Bone marrow (tissue), 2 donors: ENCODE measurements around the gene SMCHD1.
"Not testable (repeated sequence)": the region's sequence is repeated elsewhere in the genome, so short reads cannot be mapped to it uniquely, and the experiment has no call there.

ENCODE experiments used
- DNase-seq, 2 donors: peaks; one replicate each; lab custom pipeline; 2025; lab: John Stamatoyannopoulos, UW

SMCHD1 gene

GRCh38 chr18:2657788-2658458 is 2.4 kb downstream of the SMCHD1 start:
- DNase-seq = peak in 1 of 2 donors; percentile 94

- DNase-seq = not testable (repeated sequence)
Observed at GRCh38 chr18:2660849-2661248, 5.3 kb downstream of the SMCHD1 start.

- DNase-seq = not testable (repeated sequence)
Observed at GRCh38 chr18:2662288-2662687, 6.8 kb downstream of the SMCHD1 start.

DNA sequence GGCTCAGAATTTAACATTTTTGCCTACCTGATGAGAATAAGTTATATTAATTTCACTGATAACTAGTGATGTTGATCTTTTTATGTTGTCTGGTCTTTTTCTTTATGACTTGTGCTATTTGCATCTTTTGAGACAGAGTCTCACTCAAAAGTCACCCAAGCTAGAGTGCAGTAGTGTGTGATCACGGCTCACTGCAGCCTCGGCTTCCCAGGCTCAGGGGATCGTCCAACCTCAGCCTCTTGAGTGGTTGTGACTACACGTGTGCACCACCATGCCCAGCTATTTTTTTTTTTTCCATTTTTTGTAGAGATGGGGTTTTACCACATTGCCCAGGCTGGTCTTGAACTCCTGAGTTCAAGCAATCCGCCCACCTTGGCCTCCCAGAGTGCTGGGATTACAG is 7.5 kb downstream of the SMCHD1 start:
- DNase-seq = no peak

- no peak for DNase-seq
Observed at GRCh38 chr18:2672410-2672809, 16.9 kb downstream of the SMCHD1 start.

DNA sequence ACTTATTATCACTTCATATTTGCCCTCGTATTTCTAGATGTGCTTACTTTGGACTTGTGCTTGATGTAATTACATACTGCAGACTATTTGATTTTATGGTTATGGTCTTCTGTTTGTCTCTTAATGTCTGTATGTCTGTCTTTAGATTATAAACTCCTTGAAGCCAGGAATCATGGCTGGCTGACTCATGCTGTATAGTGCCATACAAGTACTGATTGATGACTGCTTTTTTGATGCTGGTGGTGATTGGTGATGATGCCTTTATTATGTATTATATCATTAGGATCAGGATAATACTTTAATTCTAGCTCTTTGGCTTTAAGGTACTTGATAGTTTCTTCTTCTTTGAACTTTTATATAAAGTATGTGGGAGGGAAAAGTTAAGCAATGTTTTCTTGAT is 17.3 kb downstream of the SMCHD1 start:
- no peak for DNase-seq

- not testable (repeated sequence) for DNase-seq
Observed at GRCh38 chr18:2678933-2679332, 23.4 kb downstream of the SMCHD1 start.

DNA sequence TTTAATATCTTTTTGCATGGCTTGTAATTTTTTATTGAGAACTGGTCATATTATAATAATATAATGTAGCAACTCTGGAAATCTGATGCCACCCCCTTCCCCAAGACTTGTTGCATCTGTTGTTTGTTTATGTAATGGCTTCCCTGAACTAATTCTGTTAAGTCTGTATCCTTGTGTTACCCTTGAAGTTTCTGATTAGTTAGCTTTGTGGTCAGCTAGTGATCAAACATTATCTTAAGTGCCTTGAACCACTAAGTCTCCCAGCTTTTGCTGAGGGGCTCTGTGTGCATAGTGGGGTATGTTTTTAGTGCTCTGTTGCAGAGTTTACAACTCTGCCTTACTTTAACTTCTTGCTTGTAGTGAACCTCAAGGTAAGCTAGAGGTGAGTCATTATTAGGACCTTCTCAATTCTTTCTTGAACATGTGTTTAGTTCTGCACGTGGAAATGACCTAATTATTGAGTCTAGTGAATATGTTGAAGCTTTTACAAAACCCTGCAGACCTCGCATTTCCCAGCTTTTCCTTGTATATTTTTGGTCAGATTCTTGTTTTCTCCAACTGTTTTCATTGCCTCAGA is 24.8 kb downstream of the SMCHD1 start:
- no peak for DNase-seq

DNA sequence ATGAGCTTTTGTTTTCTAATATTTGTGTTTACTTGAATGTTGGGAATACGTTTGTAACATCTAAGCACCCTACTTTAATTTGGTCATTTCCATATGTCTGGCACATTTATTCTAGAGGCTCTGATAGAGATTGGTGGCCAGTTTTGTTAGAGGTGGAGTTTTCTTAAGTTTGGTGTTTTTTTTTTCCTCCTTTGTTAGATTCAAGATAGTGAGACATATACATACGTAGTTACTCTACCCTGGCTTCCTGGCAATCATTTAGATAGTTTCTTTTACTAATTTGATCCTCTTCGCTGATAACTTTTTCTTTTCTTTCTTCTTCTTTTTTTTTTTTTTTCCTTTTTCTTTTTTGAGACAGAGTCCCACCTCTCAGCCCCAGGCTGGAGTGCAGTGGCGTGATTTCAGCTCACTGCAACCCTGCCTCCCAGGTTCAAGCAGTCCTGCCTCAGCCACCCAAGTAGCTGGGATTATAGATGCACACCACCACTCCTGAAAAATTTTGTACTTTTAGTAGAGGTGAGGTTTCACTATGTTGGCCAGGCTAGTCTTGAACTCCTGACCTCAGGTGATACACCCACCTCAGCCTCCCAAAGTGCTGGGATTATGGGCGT is 26.6 kb downstream of the SMCHD1 start:
- DNase-seq = no peak

GRCh38 chr18:2683055-2683454 is 27.5 kb downstream of the SMCHD1 start:
- no peak for DNase-seq

DNA sequence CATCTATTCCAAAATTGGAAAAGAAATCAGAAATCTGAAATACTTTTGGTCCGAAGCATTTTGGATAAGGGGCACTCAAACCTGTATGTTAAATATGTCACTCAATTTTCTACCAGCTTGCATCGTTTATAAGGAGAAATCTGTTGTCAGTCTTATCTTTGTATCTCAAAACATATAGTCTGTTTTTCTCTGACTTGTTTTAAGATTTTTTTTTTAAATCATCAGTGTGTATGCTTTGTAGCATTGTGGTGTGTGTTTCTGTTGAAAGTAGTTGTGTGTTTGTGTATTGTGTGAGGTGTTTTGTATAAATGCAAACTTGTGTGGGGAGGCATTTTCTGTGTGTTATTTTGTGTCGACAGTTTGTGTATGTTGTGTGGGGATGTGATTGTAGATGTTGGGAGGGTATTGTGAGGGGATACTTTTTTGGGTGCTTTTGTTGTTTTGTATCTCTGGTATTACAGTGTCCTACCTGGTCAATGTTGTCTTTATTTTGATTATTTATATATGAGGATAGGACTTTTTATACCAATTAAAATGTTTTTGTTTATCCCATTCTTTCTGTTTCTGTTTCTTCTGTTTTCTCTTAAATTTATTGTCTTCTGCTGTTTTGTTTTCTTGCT is 30.9 kb downstream of the SMCHD1 start:
- DNase-seq = no peak

GRCh38 chr18:2687390-2688001 is 32.0 kb downstream of the SMCHD1 start:
- no peak for DNase-seq

GRCh38 chr18:2692508-2692907 is 37.0 kb downstream of the SMCHD1 start:
- DNase-seq = no peak

DNA sequence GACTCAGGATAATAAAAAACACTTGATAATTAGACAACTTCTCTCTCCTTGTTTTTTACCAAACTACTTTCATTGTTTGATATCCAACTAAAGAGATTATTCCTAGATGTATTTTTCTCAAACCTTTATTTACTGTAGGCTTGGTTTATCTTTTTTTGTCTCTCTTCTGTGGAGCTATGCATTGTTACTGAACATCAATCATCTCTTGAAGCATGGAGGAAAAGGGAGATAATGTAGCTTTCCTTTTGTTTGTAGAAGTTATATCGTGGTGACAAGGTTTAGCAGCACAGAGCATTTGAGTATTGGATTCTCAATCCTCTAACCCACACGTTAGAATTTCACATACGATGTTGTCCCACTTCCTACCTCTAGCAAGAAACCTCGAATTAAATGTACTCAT is 41.7 kb downstream of the SMCHD1 start:
- DNase-seq = no peak

DNA sequence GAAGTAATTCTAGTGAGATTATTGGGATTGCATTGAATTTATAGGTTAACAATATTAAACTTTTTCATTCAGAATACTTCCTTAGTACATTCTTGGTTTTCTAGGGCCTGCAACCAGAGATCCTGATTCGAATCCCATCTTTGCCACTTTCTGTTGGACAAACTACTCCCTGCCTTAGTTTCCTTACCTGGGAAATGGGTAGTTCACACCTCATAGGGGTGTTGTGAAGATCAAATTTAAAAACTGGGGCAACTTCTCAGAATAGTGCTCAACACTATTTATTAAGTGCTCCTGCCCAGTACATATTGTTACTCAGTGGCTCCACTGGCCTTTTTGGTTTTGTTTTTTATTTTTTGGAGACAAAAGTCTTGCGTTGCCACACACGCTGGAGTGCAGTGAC is 43.5 kb downstream of the SMCHD1 start:
- DNase-seq = no peak

DNA sequence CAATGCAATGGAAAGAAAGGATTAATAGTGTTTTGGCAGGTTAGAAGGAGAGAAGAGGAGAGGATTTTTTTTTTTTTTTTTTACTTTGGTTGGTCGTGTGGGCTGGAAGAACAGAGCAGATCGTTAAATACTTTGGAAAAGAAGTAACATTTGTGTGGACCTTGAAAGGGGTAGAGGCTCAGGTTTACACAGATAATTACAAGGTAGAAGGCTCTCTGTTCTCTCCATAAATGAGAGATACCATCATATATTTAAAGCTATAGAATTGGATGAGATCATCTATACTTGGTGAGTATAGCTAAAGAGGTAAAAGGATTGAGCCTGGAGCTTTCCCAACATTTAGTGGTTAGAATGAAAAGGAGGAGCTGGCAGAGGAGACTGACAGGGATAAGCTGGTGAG is 49.0 kb downstream of the SMCHD1 start:
- no peak for DNase-seq

DNA sequence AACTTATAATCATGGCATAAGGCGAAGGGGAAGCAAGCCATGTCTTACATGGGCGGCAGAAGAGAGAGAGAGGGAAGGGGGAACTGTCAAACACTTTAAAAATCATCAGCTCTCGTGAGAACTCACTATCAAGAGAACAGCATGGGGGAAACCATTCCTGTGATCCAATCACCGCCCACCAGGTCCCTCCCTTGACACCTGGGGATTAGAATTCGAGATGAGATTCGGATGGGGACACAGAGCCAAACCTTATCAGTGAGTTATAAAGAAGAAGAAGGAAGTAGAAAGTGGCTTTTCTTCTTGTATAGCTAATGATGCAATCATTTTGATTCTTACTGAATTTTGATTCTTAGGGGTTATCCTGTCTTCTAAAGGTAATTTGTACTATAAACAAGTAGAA is 51.4 kb downstream of the SMCHD1 start:
- DNase-seq = no peak

DNA sequence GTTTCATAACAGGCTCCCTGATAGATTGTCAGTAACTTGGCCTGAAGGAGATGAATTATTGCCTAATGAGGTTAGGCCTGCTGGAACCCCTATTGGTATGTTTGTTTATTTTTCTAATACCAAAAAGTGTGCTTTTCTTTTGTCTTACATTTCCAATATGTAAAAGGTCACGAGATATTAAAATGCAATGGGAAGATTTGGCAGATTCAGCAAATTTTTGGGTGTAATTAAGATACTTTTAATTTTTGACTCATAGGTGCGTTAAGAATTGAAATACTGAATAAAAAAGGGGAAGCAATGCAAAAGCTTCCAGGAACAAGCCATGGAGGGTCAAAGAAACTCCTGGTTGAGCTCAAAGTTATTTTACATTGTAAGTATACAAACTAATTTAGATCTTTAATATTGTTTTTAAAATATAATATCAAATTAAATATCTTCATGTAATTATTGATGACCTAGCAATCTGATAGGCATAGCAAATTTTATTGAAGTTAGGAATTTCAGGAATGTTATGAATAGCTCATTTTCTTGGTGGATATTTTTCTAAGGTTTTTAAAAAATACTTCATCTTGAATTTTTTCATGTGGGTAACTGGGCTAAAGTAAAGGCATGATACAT is 52.1 kb downstream of the SMCHD1 start:
- no peak for DNase-seq

GRCh38 chr18:2709316-2709715 is 53.8 kb downstream of the SMCHD1 start:
- DNase-seq = no peak

- DNase-seq = no peak
Observed at GRCh38 chr18:2714140-2714539, 58.6 kb downstream of the SMCHD1 start.

- no peak for DNase-seq
Observed at GRCh38 chr18:2715990-2716389, 60.5 kb downstream of the SMCHD1 start.
